ENCODE data around the gene VIPR2. TPM values are rescaled to one million over a fixed set of nuclear protein-coding genes. Genes with fewer than 3 reads are reported as not detected.

VIPR2 gene
- total RNA-seq, 4 donors from 2014 or later: 0.38 to 2.4 (median 0.56) TPM

GRCh38 chr7:159047536-159047935, 97.1 kb downstream of the VIPR2 start:
- TF ChIP-seq, protein P1, sequence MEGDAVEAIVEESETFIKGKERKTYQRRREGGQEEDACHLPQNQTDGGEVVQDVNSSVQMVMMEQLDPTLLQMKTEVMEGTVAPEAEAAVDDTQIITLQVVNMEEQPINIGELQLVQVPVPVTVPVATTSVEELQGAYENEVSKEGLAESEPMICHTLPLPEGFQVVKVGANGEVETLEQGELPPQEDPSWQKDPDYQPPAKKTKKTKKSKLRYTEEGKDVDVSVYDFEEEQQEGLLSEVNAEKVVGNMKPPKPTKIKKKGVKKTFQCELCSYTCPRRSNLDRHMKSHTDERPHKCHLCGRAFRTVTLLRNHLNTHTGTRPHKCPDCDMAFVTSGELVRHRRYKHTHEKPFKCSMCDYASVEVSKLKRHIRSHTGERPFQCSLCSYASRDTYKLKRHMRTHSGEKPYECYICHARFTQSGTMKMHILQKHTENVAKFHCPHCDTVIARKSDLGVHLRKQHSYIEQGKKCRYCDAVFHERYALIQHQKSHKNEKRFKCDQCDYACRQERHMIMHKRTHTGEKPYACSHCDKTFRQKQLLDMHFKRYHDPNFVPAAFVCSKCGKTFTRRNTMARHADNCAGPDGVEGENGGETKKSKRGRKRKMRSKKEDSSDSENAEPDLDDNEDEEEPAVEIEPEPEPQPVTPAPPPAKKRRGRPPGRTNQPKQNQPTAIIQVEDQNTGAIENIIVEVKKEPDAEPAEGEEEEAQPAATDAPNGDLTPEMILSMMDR (IDR thresholded peaks at IDR 0.05; ENCODE audit: low read depth): no peak

GRCh38 chr7:159046300-159046699, 98.4 kb downstream of the VIPR2 start:
- TF ChIP-seq, protein P1 (IDR thresholded peaks at IDR 0.05; ENCODE audit: low read depth): no peak

DNA sequence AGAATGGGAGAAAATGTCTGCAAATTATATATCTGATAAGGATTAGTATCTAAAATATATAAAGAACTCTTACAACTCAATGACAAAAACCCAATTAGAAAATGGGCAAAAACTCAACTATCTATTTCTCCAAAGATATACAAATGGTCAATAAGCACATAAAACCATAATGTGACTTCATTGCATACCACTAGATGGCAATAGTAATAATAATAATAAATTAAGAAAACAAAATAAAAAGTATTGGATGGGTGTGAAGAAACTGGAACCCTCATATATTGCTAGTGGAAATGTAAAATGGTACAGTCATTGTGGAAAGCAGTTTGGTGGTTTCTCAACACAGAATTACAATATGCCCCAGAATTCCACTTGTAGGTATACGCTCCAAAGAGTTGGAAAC, 98.8 kb downstream of the VIPR2 start:
- TF ChIP-seq, protein P1 (IDR thresholded peaks at IDR 0.05; ENCODE audit: low read depth): no peak

- TF ChIP-seq, protein P1 (IDR thresholded peaks at IDR 0.05; ENCODE audit: low read depth): no peak
Measured at GRCh38 chr7:159042581-159043101, 102.0 kb downstream of the VIPR2 start.

GRCh38 chr7:159042103-159042502, 102.6 kb downstream of the VIPR2 start:
- TF ChIP-seq, protein P1 (IDR thresholded peaks at IDR 0.05; ENCODE audit: low read depth): no peak

- TF ChIP-seq, protein P1 (IDR thresholded peaks at IDR 0.05; ENCODE audit: low read depth): no peak
Measured at GRCh38 chr7:159040912-159041711, 103.6 kb downstream of the VIPR2 start.

GRCh38 chr7:159040146-159040545, 104.5 kb downstream of the VIPR2 start:
- TF ChIP-seq, protein P1 (IDR thresholded peaks at IDR 0.05; ENCODE audit: low read depth): no peak

Measured in subcutaneous adipose tissue (tissue), 4 donors.